HG03575 (cell line): Measurements from ENCODE around the gene SPATA19.

Experiments used
- ATAC-seq: cut with Tn5 transposase; IDR thresholded peaks from one replicate; pipeline ENCODE4 v1.9.1; 2021; ENCODE audit not compliant: unreplicated experiment, insufficient number of reproducible peaks, low FRiP score; ENCODE audit errors: extremely low read depth

SPATA19 gene

GRCh38 chr11:133841279-133842043, 3.9 kb downstream of the SPATA19 start:
- ATAC-seq = no peak

- no peak for ATAC-seq
Measured at GRCh38 chr11:133840479-133840941, 4.8 kb downstream of the SPATA19 start.

- no peak for ATAC-seq
Measured at GRCh38 chr11:133835593-133836548, 9.4 kb downstream of the SPATA19 start.

- ATAC-seq = peak; percentile 81
Measured at GRCh38 chr11:133834682-133835592, 10.4 kb downstream of the SPATA19 start.

- ATAC-seq = no peak
Measured at GRCh38 chr11:133833898-133834681, 11.2 kb downstream of the SPATA19 start.

- ATAC-seq = no peak
Measured at GRCh38 chr11:133832991-133833897, 12.1 kb downstream of the SPATA19 start.

GRCh38 chr11:133832096-133832990, 13.0 kb downstream of the SPATA19 start:
- ATAC-seq = no peak

GRCh38 chr11:133830931-133831907, 14.1 kb downstream of the SPATA19 start:
- ATAC-seq = no peak

GRCh38 chr11:133829566-133829965, 15.7 kb downstream of the SPATA19 start:
- no peak for ATAC-seq

- ATAC-seq = no peak
Measured at GRCh38 chr11:133828871-133829270, 16.4 kb downstream of the SPATA19 start.

GRCh38 chr11:133827556-133827955, 17.8 kb downstream of the SPATA19 start:
- ATAC-seq = no peak

GRCh38 chr11:133826866-133827265, 18.4 kb downstream of the SPATA19 start:
- no peak for ATAC-seq

GRCh38 chr11:133825666-133826065, 19.6 kb downstream of the SPATA19 start:
- no peak for ATAC-seq

GRCh38 chr11:133825156-133825555, 20.2 kb downstream of the SPATA19 start:
- ATAC-seq = no peak

GRCh38 chr11:133824593-133824992, 20.7 kb downstream of the SPATA19 start:
- ATAC-seq = no peak
